Tibial nerve (tissue), 4 donors: ENCODE measurements around the gene OR12D2. TPM values are rescaled to one million over a fixed set of nuclear protein-coding genes. Genes with fewer than 3 reads are reported as not detected.
"Not testable (repeated sequence)": the region's sequence is repeated elsewhere in the genome, so short reads cannot be mapped to it uniquely, and the experiment has no call there.

Experiments used
- DNase-seq, 2 donors: peaks; one replicate each; pipeline ENCODE4 v3.0.0-alpha.2; 2019; ENCODE audit warnings: low spot score in 2 of 2
- H3K27ac ChIP-seq, 4 donors: fragments of 200-600 bp; sonication (generic) in 3 of 4; one replicate each; pipeline ENCODE4 v1.5.1; 2017 to 2019; ENCODE audit warnings: mild to moderate bottlenecking in 1 of 4
- H3K27me3 ChIP-seq, 2 donors: fragments of 200-600 bp; sonication (generic) in 1 of 2; one replicate each; pipeline versions ENCODE4 v1.5.1 to v1.6.0; 2017 to 2019
- H3K36me3 ChIP-seq, 3 donors: fragments of 200-600 bp; sonication (generic); one replicate each; pipeline ENCODE4 v1.5.1; 2018 to 2019
- H3K4me1 ChIP-seq, 4 donors: fragments of 200-600 bp; sonication (generic) in 3 of 4; one replicate each; pipeline ENCODE4 v1.5.1; 2017 to 2019
- H3K4me3 ChIP-seq, 4 donors: fragments of 200-600 bp; sonication (generic) in 3 of 4; one replicate each; pipeline ENCODE4 v1.5.1; 2017 to 2019; ENCODE audit warnings: mild to moderate bottlenecking in 1 of 4, moderate library complexity in 1 of 4
- H3K9me3 ChIP-seq, 4 donors: fragments of 200-600 bp; sonication (generic) in 3 of 4; one replicate each; pipeline ENCODE4 v1.5.1; 2017 to 2019
- CTCF ChIP-seq, 5 experiments: fragments of 200-600 bp in 3 of 5; fragments of 450-650 bp in 2 of 5; sonication (generic) in 3 of 5; IDR thresholded peaks; one replicate each; pipeline ENCODE4 v1.5.1; 2016 to 2019; ENCODE audit warnings: antibody characterized with exemption in 5 of 5, mild to moderate bottlenecking in 3 of 5, moderate library complexity in 2 of 5
- EP300 ChIP-seq, 2 donors: sonication (generic); formaldehyde crosslinking; IDR thresholded peaks; one replicate each; pipeline ENCODE4 v1.6.1; 2017; ENCODE audit warnings: antibody characterized with exemption in 2 of 2, mild to moderate bottlenecking in 1 of 2
- POLR2A ChIP-seq, 2 donors: fragments of 450-650 bp; IDR thresholded peaks; one replicate each; pipeline ENCODE4 v1.6.1; 2017; ENCODE audit warnings: antibody characterized with exemption in 2 of 2, mild to moderate bottlenecking in 2 of 2, moderate library complexity in 2 of 2
- WGBS, 2 donors: methylation state at CpG; one replicate each; pipeline ENCODE4 v1.1.5; 2018; 5-methylcytosine and 5-hydroxymethylcytosine counted together
- total RNA-seq, 4 donors: library from RNA; depleted of rRNA; stranded (reverse); fragments of >200 nt; gene quantifications; one replicate each; pipeline ENCODE4 v1.1.0, GENCODE V29; 2016

Gene OR12D2
- total RNA-seq, 4 donors from 2014 or later = not detected

GRCh38 chr6:29439006-29439405 is 43.6 kb downstream of the OR12D2 start, which contains the start of gene OR10C1:
Gene OR10C1 (plus strand): TSS chr6:29439306. CDS start chr6:29440016, 710 bp downstream.
- no peaks in the 10 kb centered on the region for H3K27me3 ChIP-seq
- H3K36me3 ChIP-seq = no peaks in the 10 kb centered on the region
- TF ChIP-seq POLR2A (IDR thresholded peaks at IDR 0.05) (no peak), EP300 (IDR thresholded peaks at IDR 0.05) (no peak), CTCF (IDR thresholded peaks at IDR 0.05) (no peak)
- no peaks in the 10 kb centered on the region for H3K9me3 ChIP-seq
- H3K4me1 ChIP-seq = no peaks in the 10 kb centered on the region
- no peak within 1 kb of the TSS for H3K4me3 ChIP-seq
- DNase-seq = no peak
- H3K27ac ChIP-seq = no peak within 1 kb of the TSS

GRCh38 chr6:29442719-29443118 is 47.3 kb downstream of the OR12D2 start:
- no peak overlapping the region for H3K27ac ChIP-seq
- WGBS, 2 donors = 74 to 80% methylated on average over 1 of the region's 1 CpG
- no peaks in the 10 kb centered on the region for H3K36me3 ChIP-seq
- TF ChIP-seq POLR2A (IDR thresholded peaks at IDR 0.05) (no peak), EP300 (IDR thresholded peaks at IDR 0.05) (no peak), CTCF (IDR thresholded peaks at IDR 0.05) (no peak)
- no peaks in the 10 kb centered on the region for H3K9me3 ChIP-seq
- H3K27me3 ChIP-seq = no peaks in the 10 kb centered on the region
- no peak overlapping the region for H3K4me3 ChIP-seq
- no peaks in the 10 kb centered on the region for H3K4me1 ChIP-seq
- no peak for DNase-seq

- H3K27ac ChIP-seq, H3K9me3 ChIP-seq, H3K27me3 ChIP-seq, H3K4me3 ChIP-seq, DNase-seq, H3K4me1 ChIP-seq, H3K36me3 ChIP-seq: not testable (repeated sequence)
- 76 to 79% methylated on average over 1 of the region's 1 CpG for whole genome bisulfite sequencing, 2 donors
Measured at GRCh38 chr6:29444031-29444430, 48.6 kb downstream of the OR12D2 start.

Other genes with a start within 250 kb of the OR12D2 start
- gene OR2J2, start 224.7 kb upstream of the OR12D2 start, total RNA-seq = not detected
- not detected for gene OR14J1, start 93.9 kb upstream of the OR12D2 start, total RNA-seq
- gene OR5V1, start 26.8 kb upstream of the OR12D2 start, total RNA-seq = not detected
- not detected for gene OR12D3, start 20.3 kb upstream of the OR12D2 start, total RNA-seq
- not detected for gene OR12D1, start 19.3 kb downstream of the OR12D2 start, total RNA-seq
- gene OR10C1, start 43.7 kb downstream of the OR12D2 start, total RNA-seq = not detected
- gene OR11A1, start 61.4 kb downstream of the OR12D2 start, total RNA-seq = not detected
- gene OR2H1, start 61.5 kb downstream of the OR12D2 start, total RNA-seq = not detected
- gene MAS1L, start 92.3 kb downstream of the OR12D2 start, total RNA-seq = under 1 TPM in 1 of 4 donors, not detected in 3; 0.42 TPM
- gene UBD, start 164.1 kb downstream of the OR12D2 start, total RNA-seq = 10 to 100 TPM in 1 of 4 donors, under 1 TPM in 1, not detected in 2; 0.63 to 11.6 TPM
- not detected for gene OR2H2, start 189.5 kb downstream of the OR12D2 start, total RNA-seq
- 10 to 100 TPM; 55.3 to 89.6 (median 70.5) TPM for gene GABBR1, start 237.6 kb downstream of the OR12D2 start, total RNA-seq